22Rv1 (cell line): ENCODE measurements around the gene MAGEA8.
"Not testable (repeated sequence)": the region's sequence is repeated elsewhere in the genome, so short reads cannot be mapped to it uniquely, and the experiment has no call there.

Experiments used
- H3K27ac ChIP-seq: fragments of 450-650 bp; 2 replicates; pipeline ENCODE4 v1.5.1; 2017
- CTCF ChIP-seq: fragments of 450-650 bp; IDR thresholded peaks from 2 replicates; pipeline ENCODE4 v1.5.1; 2017; ENCODE audit warnings: mild to moderate bottlenecking
- ZFX ChIP-seq: fragments of 450-650 bp; IDR thresholded peaks from 2 replicates; pipeline ENCODE4 v1.6.1; 2017; ENCODE audit warnings: antibody characterized with exemption, borderline replicate concordance

The MAGEA8 gene

GRCh38 chrX:149867488-149867887 is 13.5 kb upstream of the MAGEA8 start:
- no peak overlapping the region for H3K27ac ChIP-seq
- TF ChIP-seq CTCF (no peak), ZFX (no peak)

GRCh38 chrX:149870840-149871239 is 10.1 kb upstream of the MAGEA8 start:
- no peak for TF ChIP-seq ZFX
- TF ChIP-seq CTCF: no peak

GRCh38 chrX:149871433-149871832 is 9.6 kb upstream of the MAGEA8 start:
- H3K27ac ChIP-seq: no peak overlapping the region
- TF ChIP-seq ZFX (no peak), CTCF (no peak)

More at GRCh38 chrX:149870840-149871239, 10.1 kb upstream of the MAGEA8 start:
- H3K27ac ChIP-seq: no peak overlapping the region

- H3K27ac ChIP-seq: no peak overlapping the region
- TF ChIP-seq CTCF (0 out of 2 replicates have a peak, but pooled peaks have one; percentile 22), ZFX (no peak)
These were observed 9.0 kb upstream of the MAGEA8 start for GRCh38 chrX:149871940-149872339.

- TF ChIP-seq ZFX (no peak), CTCF (no peak)
- H3K27ac ChIP-seq: no peak overlapping the region
These were observed 3.8 kb upstream of the MAGEA8 start for GRCh38 chrX:149877157-149877556.

GRCh38 chrX:149877636-149878035 is 3.3 kb upstream of the MAGEA8 start:
- H3K27ac ChIP-seq: no peak overlapping the region
- TF ChIP-seq ZFX (no peak), CTCF (no peak)

- not testable (repeated sequence) for H3K27ac ChIP-seq
These were observed 9.8 kb downstream of the MAGEA8 start for GRCh38 chrX:149890828-149891227.

- TF ChIP-seq CTCF: no peak
- TF ChIP-seq ZFX: no peak
- H3K27ac ChIP-seq: no peak overlapping the region
These were observed 17.6 kb downstream of the MAGEA8 start for GRCh38 chrX:149898554-149898953.
